Natural killer cell (primary cell): ENCODE data around the gene TTC28. TPM values are rescaled to one million over a fixed set of nuclear protein-coding genes. Genes with fewer than 3 reads are reported as not detected.

ENCODE experiments used
- ATAC-seq, 3 donors: fragments of 150-1000 bp in 2 of 3; fragments of 200-7000 bp in 1 of 3; cut with Tn5 transposase; 1 replicate in 1 of 3; 2 replicates in 2 of 3; pipeline ENCODE4 v1.10.0; 2021; ENCODE audit warnings: mild to moderate bottlenecking in 2 of 3, moderate library complexity in 2 of 3
- DNase-seq, 2 donors: peaks; one replicate each; pipeline versions ENCODE4 v3.0.0 to v3.0.0-alpha.2; 2013 to 2021; ENCODE audit warnings: mixed read lengths in 1 of 2
- H3K27ac ChIP-seq: one replicate; pipeline ENCODE4 v1.5.1; 2013; ENCODE audit warnings: mild to moderate bottlenecking, low read length
- H3K27me3 ChIP-seq: one replicate; pipeline ENCODE4 v1.6.1; 2013; ENCODE audit warnings: low read length; ENCODE audit not compliant: control insufficient read depth, insufficient read depth
- H3K36me3 ChIP-seq: one replicate; pipeline ENCODE4 v1.6.1; 2013; ENCODE audit warnings: low read length; ENCODE audit not compliant: control insufficient read depth, insufficient read depth
- H3K4me1 ChIP-seq: one replicate; pipeline ENCODE4 v1.6.1; 2013; ENCODE audit warnings: low read length; ENCODE audit not compliant: control insufficient read depth, insufficient read depth
- H3K4me3 ChIP-seq: one replicate; pipeline ENCODE4 v1.5.1; 2013; ENCODE audit warnings: low read length
- H3K9me3 ChIP-seq: one replicate; pipeline ENCODE4 v1.6.1; 2013; ENCODE audit warnings: low read length; ENCODE audit not compliant: control insufficient read depth, insufficient read depth
- H3K27ac Mint-ChIP-seq, 2 donors: one replicate each; pipeline ENCODE4 v1.8.0; 2022; ENCODE audit warnings: mild to moderate bottlenecking in 2 of 2, mixed read lengths in 2 of 2, moderate library complexity in 1 of 2
- H3K27me3 Mint-ChIP-seq, 2 donors: one replicate each; pipeline ENCODE4 v1.8.0; 2022; ENCODE audit warnings: low read depth in 2 of 2, mixed read lengths in 2 of 2
- H3K36me3 Mint-ChIP-seq: one replicate; pipeline ENCODE4 v1.8.0; 2022; ENCODE audit warnings: mixed read lengths
- H3K4me1 Mint-ChIP-seq, 2 donors: one replicate each; pipeline ENCODE4 v1.8.0; 2022; ENCODE audit warnings: mixed read lengths in 2 of 2
- H3K4me3 Mint-ChIP-seq: one replicate; pipeline ENCODE4 v1.8.0; 2022; ENCODE audit warnings: mild to moderate bottlenecking, moderate library complexity, mixed read lengths
- H3K9me3 Mint-ChIP-seq, 2 donors: one replicate each; pipeline ENCODE4 v1.8.0; 2022; ENCODE audit warnings: mixed read lengths in 2 of 2
- CTCF ChIP-seq: fragments of 200-600 bp; IDR thresholded peaks from one replicate; pipeline ENCODE4 v1.8.0; 2022; ENCODE audit warnings: antibody characterized with exemption
- WGBS: methylation state at CpG from one replicate; pipeline ENCODE4 v1.1.7; 2013; ENCODE audit warnings: missing lambda C conversion rate; ENCODE audit not compliant: insufficient coverage; 5-methylcytosine and 5-hydroxymethylcytosine counted together
- intact Hi-C: fragments of 100-400 bp; cut with micrococcal nuclease; formaldehyde crosslinking; loops from one replicate; pipeline ENCODE4 v1.14.2; 2022
- total RNA-seq, 4 donors: library from RNA; stranded (reverse); fragments of 120-200 nt in 1 of 4; gene quantifications; one replicate each; pipeline versions ENCODE4 v1.2.3 to v1.2.4, GENCODE V29; 2013 to 2022

Gene TTC28
- total RNA-seq, 3 donors from 2014 or later (not counting 1 experiment from before 2014, with no cell fraction given) = 4.1 to 10.0 (median 8.6) TPM

GRCh38 chr22:28014211-28015045 is 665.2 kb downstream of the TTC28 start:
- WGBS = 88% methylated on average over 18 of the region's 18 CpGs
- no peak for DNase-seq

GRCh38 chr22:28013611-28014010 is 666.0 kb downstream of the TTC28 start:
- H3K36me3 ChIP-seq = no peaks in the 10 kb centered on the region
- no peak overlapping the region for H3K27ac Mint-ChIP-seq
- no peak overlapping the region for H3K4me3 Mint-ChIP-seq
- no peaks in the 10 kb centered on the region for H3K4me1 ChIP-seq
- H3K4me1 Mint-ChIP-seq = no peaks in the 10 kb centered on the region
- H3K27me3 Mint-ChIP-seq = no peaks in the 10 kb centered on the region
- H3K27me3 ChIP-seq = no peaks in the 10 kb centered on the region
- no peak for DNase-seq
- ATAC-seq = no peak
- H3K9me3 Mint-ChIP-seq = no peaks in the 10 kb centered on the region
- H3K4me3 ChIP-seq = no peak overlapping the region
- H3K36me3 Mint-ChIP-seq = no peaks in the 10 kb centered on the region
- no peak overlapping the region for H3K27ac ChIP-seq
- TF ChIP-seq CTCF = no peak
- intact Hi-C loops = no loop called here
- H3K9me3 ChIP-seq = no peaks in the 10 kb centered on the region
- WGBS = 87% methylated on average over 12 of the region's 12 CpGs

More at GRCh38 chr22:28014211-28015045, 665.2 kb downstream of the TTC28 start:
- Histone ChIP-seq H3K4me1 (no peaks in the 10 kb centered on the region), H3K36me3 (no peaks in the 10 kb centered on the region), H3K9me3 (no peaks in the 10 kb centered on the region), H3K27ac (no peak overlapping the region), H3K4me3 (no peak overlapping the region), H3K27me3 (no peaks in the 10 kb centered on the region)
- intact Hi-C loops = no loop called here
- Mint-ChIP-seq H3K36me3 (no peaks in the 10 kb centered on the region), H3K4me1 (peaks cover 1 to 3% of the 10 kb centered on the region in 2 donors), H3K27me3 (no peaks in the 10 kb centered on the region), H3K27ac (no peak overlapping the region), H3K9me3 (no peaks in the 10 kb centered on the region), H3K4me3 (no peak overlapping the region)
- no peak for TF ChIP-seq CTCF
- no peak for ATAC-seq

- Histone ChIP-seq H3K27me3 (no peaks in the 10 kb centered on the region), H3K4me1 (no peaks in the 10 kb centered on the region), H3K9me3 (no peaks in the 10 kb centered on the region), H3K27ac (no peak overlapping the region), H3K4me3 (no peak overlapping the region), H3K36me3 (no peaks in the 10 kb centered on the region)
- WGBS = 94% methylated on average over 7 of the region's 7 CpGs
- DNase-seq = no peak
- no peaks in the 10 kb centered on the region for H3K27me3 Mint-ChIP-seq
- no peak overlapping the region for H3K27ac Mint-ChIP-seq
- H3K9me3 Mint-ChIP-seq = no peaks in the 10 kb centered on the region
- H3K4me1 Mint-ChIP-seq = peaks cover 0 to under 1% of the 10 kb centered on the region in 2 donors
- intact Hi-C loops = no loop called here
- H3K36me3 Mint-ChIP-seq = no peaks in the 10 kb centered on the region
- TF ChIP-seq CTCF = no peak
- ATAC-seq = no peak
- no peak overlapping the region for H3K4me3 Mint-ChIP-seq
These were observed 666.7 kb downstream of the TTC28 start for GRCh38 chr22:28012832-28013460.
